HepG2 (cell line): ENCODE results near the gene PDK2. TPM values are rescaled to one million over a fixed set of nuclear protein-coding genes. Genes with fewer than 3 reads are reported as not detected.

Experiments used
- ATAC-seq: fragments of 200-7000 bp; cut with Tn5 transposase; 3 replicates; pipeline ENCODE4 v1.9.1; 2020; ENCODE audit warnings: mild to moderate bottlenecking, moderate library complexity
- BruUV-seq: library from RNA; stranded (reverse); fragments of 400-500 nt; replicated peaks from 2 replicates; lab custom pipeline; 2021; lab: Mats Ljungman, UMichigan
- CTCF ChIA-PET: fragments of 300-600 bp; formaldehyde crosslinking; extraction: SDS; loops from one replicate; lab custom pipeline; 2021; ENCODE audit warnings: low total read pairs, inconsistent platforms, low intra/inter-chr PET ratio; lab: Yijun Ruan, JAX
- POLR2A ChIA-PET: fragments of 350-600 bp; sonication (Branson Sonifier 250); formaldehyde crosslinking; loops from one replicate; lab custom pipeline; 2020; ENCODE audit warnings: antibody characterized with exemption, inconsistent platforms; lab: Yijun Ruan, JAX
- DNase-seq: peaks from one replicate; pipeline ENCODE4 v3.0.0-alpha.2; 2015; ENCODE audit warnings: low spot score
- FAIRE-seq: peaks from 3 replicates; lab custom pipeline; 2011; peaks lifted over from hg19 to GRCh38; lab: Jason Lieb, UNC
- H2AFZ ChIP-seq: one replicate; pipeline ENCODE4 v1.6.1; 2011; ENCODE audit warnings: low read length, inconsistent platforms
- H3K27ac ChIP-seq: fragments of 300-600 bp; 3 replicates; pipeline ENCODE4 v1.8.0; 2011; ENCODE audit warnings: mixed run types, mild to moderate bottlenecking, mixed read lengths, low read length, inconsistent platforms; ENCODE audit not compliant: insufficient read depth; ENCODE audit errors: extremely low read length
- H3K27me3 ChIP-seq, 2 experiments: fragments of 200-600 bp in 1 of 2; 2 replicates in 1 of 2; 3 replicates in 1 of 2; pipeline versions ENCODE4 v1.6.0 to v1.8.0; 2011; ENCODE audit warnings: low read length in 2 of 2, mild to moderate bottlenecking in 2 of 2, moderate library complexity in 2 of 2, inconsistent platforms in 1 of 2; ENCODE audit not compliant: insufficient read depth in 2 of 2, control insufficient read depth in 1 of 2
- H3K36me3 ChIP-seq, 2 experiments: fragments of 200-600 bp in 1 of 2; replicated peaks in 1 of 2; 2 replicates in 1 of 2; 3 replicates in 1 of 2; pipeline versions ENCODE4 v1.5.1 to v1.8.0; 2011; ENCODE audit warnings: low read length in 2 of 2, inconsistent platforms in 1 of 2; ENCODE audit not compliant: insufficient read depth in 2 of 2, control insufficient read depth in 1 of 2
- H3K4me1 ChIP-seq: 2 replicates; pipeline ENCODE4 v1.5.1; 2012; ENCODE audit warnings: low read length, inconsistent platforms; ENCODE audit not compliant: insufficient read depth
- H3K4me2 ChIP-seq: 2 replicates; pipeline ENCODE4 v1.6.0; 2011; ENCODE audit warnings: low read depth, low read length, inconsistent platforms
- H3K4me3 ChIP-seq, 3 experiments: fragments of 200-600 bp in 1 of 3; sonication (generic), shearing (Covaris generic) in 1 of 3; replicated peaks in 1 of 3; 2 replicates each; pipeline ENCODE4 v1.5.1; 2011 to 2016; ENCODE audit warnings: low read length in 3 of 3, inconsistent platforms in 2 of 3, low read depth in 2 of 3, mild to moderate bottlenecking in 2 of 3, control low read depth in 1 of 3, mixed read lengths in 1 of 3; ENCODE audit not compliant: insufficient read depth in 1 of 3
- H3K79me2 ChIP-seq: one replicate; pipeline ENCODE4 v1.6.1; 2011; ENCODE audit warnings: low read length, inconsistent platforms; ENCODE audit not compliant: insufficient read depth
- H3K9ac ChIP-seq: 2 replicates; pipeline ENCODE4 v1.6.0; 2011; ENCODE audit warnings: mild to moderate bottlenecking, low read depth, low read length, inconsistent platforms; ENCODE audit not compliant: insufficient read depth
- H3K9me3 ChIP-seq: 2 replicates; pipeline ENCODE4 v1.5.1; 2012; ENCODE audit warnings: mild to moderate bottlenecking, low read length
- H4K20me1 ChIP-seq: 2 replicates; pipeline ENCODE4 v1.6.0; 2011; ENCODE audit warnings: inconsistent platforms, mild to moderate bottlenecking, low read length, moderate library complexity; ENCODE audit not compliant: insufficient read depth
- ARNT2 ChIP-seq: sonication (generic); formaldehyde crosslinking; IDR thresholded peaks from 2 replicates; pipeline ENCODE4 v1.8.0; 2022; ENCODE audit warnings: mild to moderate bottlenecking, low read depth, missing genetic modification reagents, moderate library complexity
- CBFB ChIP-seq: sonication (generic); formaldehyde crosslinking; IDR thresholded peaks from 2 replicates; pipeline ENCODE4 v1.4.0; 2020; ENCODE audit warnings: missing genetic modification reagents
- HDAC2 ChIP-seq: sonication (generic); formaldehyde crosslinking; IDR thresholded peaks from 2 replicates; pipeline ENCODE4 v1.4.0; 2020; ENCODE audit warnings: missing genetic modification reagents
- ISL2 ChIP-seq: sonication (generic); formaldehyde crosslinking; IDR thresholded peaks from 2 replicates; pipeline ENCODE4 v1.5.0; 2020; ENCODE audit warnings: missing genetic modification reagents
- MAFG ChIP-seq: sonication (generic); formaldehyde crosslinking; IDR thresholded peaks from 2 replicates; pipeline ENCODE4 v1.5.1; 2020; ENCODE audit warnings: mild to moderate bottlenecking, missing genetic modification reagents
- PRMT3 ChIP-seq: sonication (generic); formaldehyde crosslinking; IDR thresholded peaks from 2 replicates; pipeline ENCODE4 v1.8.1; 2022; ENCODE audit warnings: low read depth, mild to moderate bottlenecking, moderate library complexity, missing genetic modification reagents, borderline replicate concordance
- SNAI1 ChIP-seq: sonication (generic); formaldehyde crosslinking; IDR thresholded peaks from 2 replicates; pipeline ENCODE4 v1.5.0; 2020; ENCODE audit warnings: mild to moderate bottlenecking, missing genetic modification reagents, borderline replicate concordance
- STAG1 ChIP-seq: sonication (generic); formaldehyde crosslinking; IDR thresholded peaks from 2 replicates; pipeline ENCODE4 v1.4.0; 2020; ENCODE audit warnings: missing genetic modification reagents
- TARDBP ChIP-seq: sonication (generic); formaldehyde crosslinking; IDR thresholded peaks from 2 replicates; pipeline ENCODE4 v1.8.0; 2022; ENCODE audit warnings: mild to moderate bottlenecking, missing genetic modification reagents
- TCF12 ChIP-seq, 2 experiments: fragments of 450-650 bp in 1 of 2; sonication (generic) in 1 of 2; formaldehyde crosslinking in 1 of 2; IDR thresholded peaks; 2 replicates each; pipeline versions ENCODE4 v1.6.1 to v1.8.0; 2017 to 2022; ENCODE audit warnings: antibody characterized with exemption in 1 of 2, mild to moderate bottlenecking in 1 of 2, missing genetic modification reagents in 1 of 2, moderate library complexity in 1 of 2
- TERF1 ChIP-seq: sonication (generic); formaldehyde crosslinking; IDR thresholded peaks from 2 replicates; pipeline ENCODE4 v1.8.0; 2022; ENCODE audit warnings: mild to moderate bottlenecking, missing genetic modification reagents, moderate library complexity
- USF2 ChIP-seq, 2 experiments: sonication (generic) in 1 of 2; formaldehyde crosslinking in 1 of 2; IDR thresholded peaks; 2 replicates each; pipeline versions ENCODE4 v1.5.1 to v1.6.1; 2011 to 2020; ENCODE audit warnings: borderline replicate concordance in 1 of 2, low read depth in 1 of 2, low read length in 1 of 2, mild to moderate bottlenecking in 1 of 2, missing genetic modification reagents in 1 of 2, moderate library complexity in 1 of 2
- ZNF232 ChIP-seq: sonication (generic); formaldehyde crosslinking; IDR thresholded peaks from 2 replicates; pipeline ENCODE4 v1.4.0; 2020; ENCODE audit warnings: missing genetic modification reagents, borderline replicate concordance
- ZNF687 ChIP-seq: sonication (generic); formaldehyde crosslinking; IDR thresholded peaks from 2 replicates; pipeline ENCODE4 v1.5.1; 2020; ENCODE audit warnings: mild to moderate bottlenecking, missing genetic modification reagents, moderate library complexity
- ZNF75D ChIP-seq: sonication (generic); formaldehyde crosslinking; IDR thresholded peaks from 2 replicates; pipeline ENCODE4 v1.8.1; 2023; ENCODE audit warnings: missing genetic modification reagents, mild to moderate bottlenecking, borderline replicate concordance
- WGBS: methylation state at CpG from one replicate; pipeline ENCODE4 v1.1.6; 2017; ENCODE audit warnings: low lambda C conversion rate; 5-methylcytosine and 5-hydroxymethylcytosine counted together
- in situ Hi-C: cut with HindIII; loops from 2 replicates; pipeline ENCODE4 v1.10.0; 2017; ENCODE audit warnings: low pct_unique_long_range_greater_than_20kb; ENCODE audit not compliant: extremely low pct_ligation_motif_present
- intact Hi-C: fragments of 100-400 bp; cut with micrococcal nuclease; formaldehyde crosslinking; loops from one replicate; pipeline ENCODE4 v1.10.0; 2022; ENCODE audit not compliant: unreplicated experiment
- polyA plus RNA-seq, 8 experiments: library from polyadenylated mRNA; depleted of rRNA in 3 of 8; stranded (reverse) in 7 of 8; unstranded in 1 of 8; fragments of >200 nt; fragmentation: Illumina TruSeq in 4 of 8; extraction: Trizol in 4 of 8; gene quantifications; 2 replicates each; pipeline versions ENCODE4 v1.2.1 to v1.2.3, GENCODE V29; 2011 to 2016; ENCODE audit warnings: low read depth in 4 of 8, missing spikeins in 1 of 8, mixed read lengths in 1 of 8; ENCODE audit not compliant: insufficient read depth in 1 of 8
- total RNA-seq, 5 experiments: library from RNA; depleted of rRNA; stranded (reverse); fragments of >200 nt; fragmentation: Illumina TruSeq; extraction: Trizol; gene quantifications; 2 replicates each; pipeline ENCODE4 v1.2.3, GENCODE V29; 2016; ENCODE audit warnings: low read depth in 1 of 5

PDK2 gene
- total and polyA plus RNA-seq, 2 of the 13 experiments (the other 11 are each of a cell fraction or from before 2014, with no cell fraction given) = 18.5 to 59.7 TPM

GRCh38 chr17:50143461-50144176, 48.5 kb downstream of the PDK2 start:
- Histone ChIP-seq H3K4me2 (no peak overlapping the region), H3K27me3 (no peaks in the 10 kb centered on the region), H4K20me1 (peaks cover 17% of the 10 kb centered on the region; the same call in 1 of the 2 replicates), H3K79me2 (peaks cover 23% of the 10 kb centered on the region), H3K4me1 (peaks cover 47% of the 10 kb centered on the region), H2AFZ (no peak overlapping the region), H3K4me3 (no peak overlapping the region), H3K36me3 (peaks cover 45 to 62% of the 10 kb centered on the region in 2 experiments), H3K27ac (no peak overlapping the region), H3K9ac (no peak overlapping the region), H3K9me3 (no peaks in the 10 kb centered on the region)
- in situ Hi-C loops = no loop called here
- no peak for FAIRE-seq
- no peak for DNase-seq
- CTCF ChIA-PET = no interaction called here
- ATAC-seq = no peak
- POLR2A ChIA-PET = no interaction called here
- WGBS = 94% methylated on average over 20 of the region's 20 CpGs
- no TSS peak for BruUV-seq
- intact Hi-C loops = no loop called here
- no peak for TF ChIP-seq ARNT2 (CRISPR knock-in tag)
- no peak for TF ChIP-seq TCF12 (IDR thresholded peaks at IDR 0.05)
- no peak for TF ChIP-seq TCF12 (CRISPR knock-in tag; IDR thresholded peaks at IDR 0.05)
- no peak for TF ChIP-seq USF2 (IDR thresholded peaks at IDR 0.05; ENCODE audit: low read depth, low read length)
- no peak for TF ChIP-seq USF2 (CRISPR knock-in tag; IDR thresholded peaks at IDR 0.05; ENCODE audit: borderline replicate concordance)
- TF ChIP-seq ISL2 (CRISPR knock-in tag) = no peak
- no peak for TF ChIP-seq ZNF75D (CRISPR knock-in tag)
- TF ChIP-seq CBFB (CRISPR knock-in tag) = no peak
- no peak for TF ChIP-seq ZNF232 (CRISPR knock-in tag)
- TF ChIP-seq TERF1 (CRISPR knock-in tag) = no peak
- TF ChIP-seq STAG1 (CRISPR knock-in tag) = no peak
- TF ChIP-seq TARDBP (CRISPR knock-in tag) = no peak
- no peak for TF ChIP-seq SNAI1 (CRISPR knock-in tag)
- no peak for TF ChIP-seq HDAC2
- TF ChIP-seq MAFG (CRISPR knock-in tag) = no peak
- no peak; the same call in 1 of the 2 replicates for TF ChIP-seq ZNF687 (CRISPR knock-in tag)
- no peak for TF ChIP-seq PRMT3
